ENCODE results near the gene TNKS2. TPM values are rescaled to one million over a fixed set of nuclear protein-coding genes. Genes with fewer than 3 reads are reported as not detected.

TNKS2 gene
- total and polyA plus RNA-seq, 2 of the 13 experiments (the other 11 are each of a cell fraction or from before 2014, with no cell fraction given), result 15.2 to 19.4 TPM

GRCh38 chr10:91798649-91799611 lies 704 bp downstream of the TNKS2 start (continued):
- TF ChIP-seq FOXC1 (CRISPR knock-in tag; IDR thresholded peaks at IDR 0.05; ENCODE audit: borderline replicate concordance), result no peak
- no peak for TF ChIP-seq KDM3A (CRISPR knock-in tag; IDR thresholded peaks at IDR 0.05; ENCODE audit: low read depth)
- peak in 1 of 2 experiments; percentile 1; a peak in 2 of 4 replicates for TF ChIP-seq HMGXB4 (CRISPR knock-in tag; IDR thresholded peaks at IDR 0.05; ENCODE audit: borderline replicate concordance in 1 of 2, low read depth in 1 of 2)
- TF ChIP-seq ZNF329 (CRISPR knock-in tag; IDR thresholded peaks at IDR 0.05; ENCODE audit: low read depth), result 0 out of 2 replicates have a peak, but pooled peaks have one; percentile 5
- TF ChIP-seq ZNF513 (CRISPR knock-in tag; conservative IDR thresholded peaks at IDR 0.05), result no peak
- 0 out of 2 replicates have a peak, but pooled peaks have one; percentile 18 for TF ChIP-seq ZNF276 (CRISPR knock-in tag; IDR thresholded peaks at IDR 0.05; ENCODE audit: low read depth)
- no peak for TF ChIP-seq RARA (CRISPR knock-in tag; IDR thresholded peaks at IDR 0.05)
- TF ChIP-seq ZNF761 (CRISPR knock-in tag; conservative IDR thresholded peaks at IDR 0.05), result no peak; the same call in 1 of the 2 replicates
- TF ChIP-seq ZFP36L1 (CRISPR knock-in tag; IDR thresholded peaks at IDR 0.05), result peak; percentile 65; the same call in 1 of the 2 replicates
- TF ChIP-seq THAP8 (CRISPR knock-in tag; IDR thresholded peaks at IDR 0.05; ENCODE audit: borderline replicate concordance), result no peak
- peak; percentile 82 for TF ChIP-seq ZFY (CRISPR knock-in tag; IDR thresholded peaks at IDR 0.05)
- no peak for TF ChIP-seq TBL1XR1 (IDR thresholded peaks at IDR 0.05; ENCODE audit: borderline replicate concordance, low read length, partially characterized antibody)
- 0 out of 2 replicates have a peak, but pooled peaks have one; percentile 14 for TF ChIP-seq ZNF772 (CRISPR knock-in tag; IDR thresholded peaks at IDR 0.05)
- no peak for TF ChIP-seq REPIN1 (CRISPR knock-in tag; IDR thresholded peaks at IDR 0.05; ENCODE audit: borderline replicate concordance, low read depth)
- no peak for TF ChIP-seq HOXA9 (CRISPR knock-in tag; IDR thresholded peaks at IDR 0.05; ENCODE audit: borderline replicate concordance)
- TF ChIP-seq ZMAT3 (CRISPR knock-in tag; conservative IDR thresholded peaks at IDR 0.05), result 0 out of 2 replicates have a peak, but pooled peaks have one; percentile 31
- no peak for TF ChIP-seq ZNF124 (CRISPR knock-in tag; IDR thresholded peaks at IDR 0.05)
- no peak for TF ChIP-seq NFKBIZ (CRISPR knock-in tag; IDR thresholded peaks at IDR 0.05)
- no peak for TF ChIP-seq HOXD1 (CRISPR knock-in tag; IDR thresholded peaks at IDR 0.05)
- TF ChIP-seq PRMT3 (CRISPR knock-in tag; IDR thresholded peaks at IDR 0.05; ENCODE audit: borderline replicate concordance, low read depth), result no peak
